GM18526 (cell line): ENCODE data around the gene PSMA7.

Experiments used
- POLR2A ChIP-seq: IDR thresholded peaks from 3 replicates; pipeline ENCODE4 v1.6.1; 2011; ENCODE audit not compliant: insufficient read length; ENCODE audit errors: extremely low read depth

Gene PSMA7

GRCh38 chr20:62143081-62143956, at the start of gene PSMA7, which contains the start of gene SS18L1:
PSMA7 (minus strand) TSS chr20:62143394; CDS start chr20:62143303, 91 bp downstream.
SS18L1 (plus strand) TSS chr20:62143769; CDS start chr20:62143821, 52 bp downstream.
- TF ChIP-seq POLR2A, result peak; percentile 86

- TF ChIP-seq POLR2A, result no peak
These were observed 49.4 kb upstream of the PSMA7 start for GRCh38 chr20:62192635-62193034.

- TF ChIP-seq POLR2A, result no peak
These were observed 48.8 kb upstream of the PSMA7 start for GRCh38 chr20:62191781-62192559.

GRCh38 chr20:62190639-62191411, 47.6 kb upstream of the PSMA7 start:
- TF ChIP-seq POLR2A, result no peak

GRCh38 chr20:62186887-62187866, 44.0 kb upstream of the PSMA7 start:
- TF ChIP-seq POLR2A, result no peak

GRCh38 chr20:62186096-62186426, 42.9 kb upstream of the PSMA7 start:
- TF ChIP-seq POLR2A, result no peak

- TF ChIP-seq POLR2A, result no peak
These were observed 40.4 kb upstream of the PSMA7 start for GRCh38 chr20:62183426-62184142.

GRCh38 chr20:62182469-62183425, 39.6 kb upstream of the PSMA7 start, which contains the start of gene MTG2:
MTG2 (plus strand) TSS chr20:62183028; CDS start chr20:62193421, 10,393 bp downstream.
- TF ChIP-seq POLR2A, result peak; percentile 99

- no peak for TF ChIP-seq POLR2A
These were observed 38.6 kb upstream of the PSMA7 start for GRCh38 chr20:62181808-62182207.

GRCh38 chr20:62179162-62179504, 35.9 kb upstream of the PSMA7 start:
- TF ChIP-seq POLR2A, result no peak

GRCh38 chr20:62178316-62179161, 35.3 kb upstream of the PSMA7 start:
- TF ChIP-seq POLR2A, result no peak

- TF ChIP-seq POLR2A, result no peak
These were observed 34.1 kb upstream of the PSMA7 start for GRCh38 chr20:62177307-62177706.
